IMR-90 (cell line): ENCODE measurements around the gene RPS29. TPM values are rescaled to one million over a fixed set of nuclear protein-coding genes. Genes with fewer than 3 reads are reported as not detected.
A peak's percentile ranks its signal among the peaks of the same experiment; 100 is the strongest.

Source experiments
- ATAC-seq: fragments of 200-7000 bp; cut with Tn5 transposase; 2 replicates; pipeline ENCODE4 v1.9.1; 2020; ENCODE audit warnings: low read depth, mild to moderate bottlenecking, moderate library complexity
- BruUV-seq: library from RNA; stranded (reverse); fragments of 400-500 nt; replicated peaks from 2 replicates; lab custom pipeline; 2021; lab: Mats Ljungman, UMichigan
- CTCF ChIA-PET: fragments of 300-600 bp; formaldehyde crosslinking; extraction: SDS; loops from one replicate; lab custom pipeline; 2021; ENCODE audit warnings: antibody characterized with exemption; lab: Yijun Ruan, JAX
- POLR2A ChIA-PET: fragments of 300-600 bp; sonication (Branson Sonifier 250); formaldehyde crosslinking; loops from one replicate; lab custom pipeline; 2022; ENCODE audit warnings: antibody characterized with exemption; ENCODE audit not compliant: unreplicated experiment; lab: Charles Lee
- DNase-seq: peaks from one replicate; pipeline ENCODE4 v3.0.0; 2013
- H2AFZ ChIP-seq: replicated peaks from 2 replicates; pipeline ENCODE3; 2013; ENCODE audit warnings: low read length, mild to moderate bottlenecking; ENCODE audit not compliant: poor library complexity
- H2AK5ac ChIP-seq: 2 replicates; pipeline ENCODE4 v1.6.1; 2013; ENCODE audit warnings: low read depth, low read length, inconsistent platforms
- H2AK9ac ChIP-seq: replicated peaks from 2 replicates; pipeline ENCODE3; 2013; ENCODE audit warnings: mild to moderate bottlenecking, low read depth, low read length, moderate library complexity; ENCODE audit not compliant: poor library complexity
- H2BK120ac ChIP-seq: 2 replicates; pipeline ENCODE4 v1.6.1; 2013; ENCODE audit warnings: low read depth, low read length, inconsistent platforms
- H2BK15ac ChIP-seq: 3 replicates; pipeline ENCODE4 v1.6.1; 2013; ENCODE audit warnings: low read depth, low read length, inconsistent platforms
- H2BK20ac ChIP-seq: 2 replicates; pipeline ENCODE4 v1.6.1; 2013; ENCODE audit warnings: low read depth, mild to moderate bottlenecking, inconsistent platforms, low read length, moderate library complexity
- H2BK5ac ChIP-seq: 2 replicates; pipeline ENCODE4 v1.6.1; 2013; ENCODE audit warnings: mild to moderate bottlenecking, low read depth, low read length, inconsistent platforms; ENCODE audit not compliant: poor library complexity, severe bottlenecking
- H3K14ac ChIP-seq: replicated peaks from 2 replicates; pipeline ENCODE4 v1.6.1; 2013; ENCODE audit warnings: low read depth, low read length, inconsistent platforms
- H3K18ac ChIP-seq: 2 replicates; pipeline ENCODE4 v1.6.1; 2013; ENCODE audit warnings: low read depth, low read length, control low read depth
- H3K23ac ChIP-seq: 2 replicates; pipeline ENCODE4 v1.6.1; 2013; ENCODE audit warnings: low read depth, low read length, inconsistent platforms
- H3K27ac ChIP-seq: 2 replicates; pipeline ENCODE4 v1.5.1; 2013; ENCODE audit warnings: mild to moderate bottlenecking, control low read depth, low read length; ENCODE audit not compliant: insufficient read depth
- H3K27me3 ChIP-seq: 2 replicates; pipeline ENCODE4 v1.6.1; 2013; ENCODE audit warnings: low read length; ENCODE audit not compliant: control insufficient read depth, insufficient read depth
- H3K36me3 ChIP-seq: 2 replicates; pipeline ENCODE4 v1.6.1; 2013; ENCODE audit warnings: low read length, mixed read lengths; ENCODE audit not compliant: control insufficient read depth, insufficient read depth
- H3K4ac ChIP-seq: 2 replicates; pipeline ENCODE4 v1.6.1; 2013; ENCODE audit warnings: low read depth, low read length, inconsistent platforms
- H3K4me1 ChIP-seq: 2 replicates; pipeline ENCODE4 v1.6.1; 2013; ENCODE audit warnings: low read length, mixed read lengths; ENCODE audit not compliant: control insufficient read depth, insufficient read depth
- H3K4me2 ChIP-seq: 2 replicates; pipeline ENCODE4 v1.6.1; 2013; ENCODE audit warnings: low read depth, mild to moderate bottlenecking, control low read depth, low read length, moderate library complexity
- H3K4me3 ChIP-seq: 2 replicates; pipeline ENCODE4 v1.5.1; 2013; ENCODE audit warnings: low read depth, mild to moderate bottlenecking, control low read depth, low read length, moderate library complexity; ENCODE audit not compliant: insufficient read depth
- H3K56ac ChIP-seq: 2 replicates; pipeline ENCODE4 v1.6.1; 2013; ENCODE audit warnings: low read length, inconsistent platforms; ENCODE audit not compliant: insufficient read depth; ENCODE audit errors: extremely low read depth
- H3K79me1 ChIP-seq, 2 experiments: 2 replicates each; pipeline ENCODE4 v1.6.1; 2013; ENCODE audit warnings: low read length in 2 of 2, inconsistent platforms in 1 of 2, low read depth in 1 of 2
- H3K9ac ChIP-seq: 2 replicates; pipeline ENCODE4 v1.6.1; 2013; ENCODE audit warnings: low read depth, low read length, control low read depth
- H3K9me1 ChIP-seq: 2 replicates; pipeline ENCODE4 v1.6.1; 2013; ENCODE audit warnings: low read length, inconsistent platforms; ENCODE audit not compliant: insufficient read depth
- H3K9me3 ChIP-seq: 2 replicates; pipeline ENCODE4 v1.6.1; 2013; ENCODE audit warnings: low read length; ENCODE audit not compliant: control insufficient read depth, insufficient read depth
- H4K20me1 ChIP-seq: 2 replicates; pipeline ENCODE4 v1.6.1; 2013; ENCODE audit warnings: low read length, inconsistent platforms; ENCODE audit not compliant: insufficient read depth
- H4K5ac ChIP-seq: 2 replicates; pipeline ENCODE4 v1.6.1; 2013; ENCODE audit warnings: mild to moderate bottlenecking, low read depth, low read length, control low read depth
- H4K8ac ChIP-seq, 2 experiments: 2 replicates each; pipeline ENCODE4 v1.6.1; 2013; ENCODE audit warnings: low read depth in 2 of 2, low read length in 2 of 2, control low read depth in 1 of 2, inconsistent platforms in 1 of 2
- H4K91ac ChIP-seq: 2 replicates; pipeline ENCODE4 v1.6.1; 2013; ENCODE audit warnings: low read depth, low read length, inconsistent platforms; ENCODE audit not compliant: insufficient read depth
- BHLHE40 ChIP-seq: fragments of 150-350 bp; IDR thresholded peaks from 2 replicates; pipeline ENCODE4 v1.6.1; 2016; ENCODE audit warnings: mild to moderate bottlenecking, low read depth, low read length
- CEBPB ChIP-seq: IDR thresholded peaks from 2 replicates; pipeline ENCODE4 v1.6.1; 2012; ENCODE audit warnings: low read depth, low read length, improper control_type of control experiment
- CHD1 ChIP-seq: IDR thresholded peaks from 2 replicates; pipeline ENCODE4 v1.6.1; 2012; ENCODE audit warnings: low read depth, low read length, improper control_type of control experiment
- FOS ChIP-seq: fragments of 150-350 bp; IDR thresholded peaks from 2 replicates; pipeline ENCODE4 v1.6.1; 2016; ENCODE audit warnings: low read depth, low read length
- MAFK ChIP-seq: IDR thresholded peaks from 2 replicates; pipeline ENCODE4 v1.6.1; 2012; ENCODE audit warnings: low read depth, low read length, improper control_type of control experiment
- MAZ ChIP-seq: IDR thresholded peaks from 2 replicates; pipeline ENCODE4 v1.6.1; 2012; ENCODE audit warnings: low read depth, mild to moderate bottlenecking, low read length, improper control_type of control experiment, moderate library complexity, borderline replicate concordance
- MXI1 ChIP-seq: IDR thresholded peaks from 2 replicates; pipeline ENCODE4 v1.6.1; 2012; ENCODE audit warnings: low read depth, mild to moderate bottlenecking, low read length, moderate library complexity, borderline replicate concordance
- NFE2L2 ChIP-seq: fragments of 150-350 bp; IDR thresholded peaks from 2 replicates; pipeline ENCODE4 v1.6.1; 2016; ENCODE audit warnings: low read depth, mild to moderate bottlenecking, low read length
- POLR2A ChIP-seq: IDR thresholded peaks from 2 replicates; pipeline ENCODE4 v1.6.1; 2012; ENCODE audit warnings: mild to moderate bottlenecking, low read depth, low read length
- RAD21 ChIP-seq: IDR thresholded peaks from 2 replicates; pipeline ENCODE4 v1.6.1; 2012; ENCODE audit warnings: low read length, improper control_type of control experiment
- RCOR1 ChIP-seq: IDR thresholded peaks from 2 replicates; pipeline ENCODE4 v1.6.1; 2012; ENCODE audit warnings: mild to moderate bottlenecking, low read length, improper control_type of control experiment; ENCODE audit not compliant: insufficient replicate concordance
- RFX5 ChIP-seq: IDR thresholded peaks from 2 replicates; pipeline ENCODE4 v1.8.0; 2012; ENCODE audit warnings: low read depth, mild to moderate bottlenecking, low read length, moderate library complexity
- SMC3 ChIP-seq: fragments of 150-350 bp; IDR thresholded peaks from 2 replicates; pipeline ENCODE4 v1.6.1; 2016; ENCODE audit warnings: low read depth, mild to moderate bottlenecking, antibody characterized with exemption, low read length, moderate library complexity
- WGBS, 2 experiments: methylation state at CpG; one replicate each; pipeline versions ENCODE4 v1.1.5 to v1.1.7; 2013; ENCODE audit warnings: missing lambda C conversion rate in 2 of 2; ENCODE audit not compliant: insufficient read length in 1 of 2; ENCODE audit errors: extremely low coverage in 2 of 2; 5-methylcytosine and 5-hydroxymethylcytosine counted together
- dilution Hi-C: fragments of 300-500 bp; cut with HindIII; formaldehyde crosslinking; loops from one replicate; pipeline ENCODE4 v1.14.3; 2018; ENCODE audit warnings: low sequenced_read_pairs; ENCODE audit not compliant: unreplicated experiment
- in situ Hi-C: fragments of 300-500 bp; cut with MboI; formaldehyde crosslinking; loops from 3 replicates; pipeline ENCODE4 v1.14.3; 2019; ENCODE audit warnings: low sequenced_read_pairs, inconsistent platforms, mixed read lengths
- intact Hi-C: fragments of 100-400 bp; cut with micrococcal nuclease; formaldehyde crosslinking; loops from 2 replicates; pipeline ENCODE4 v1.10.0; 2022
- polyA plus RNA-seq, 3 experiments: library from polyadenylated mRNA; depleted of rRNA; stranded (reverse); fragments of >200 nt; gene quantifications; 2 replicates each; pipeline ENCODE4 v1.2.3, GENCODE V29; 2012; ENCODE audit warnings: low replicate concordance in 1 of 3
- total RNA-seq: library from RNA; depleted of rRNA; stranded (reverse); fragments of >200 nt; gene quantifications from 2 replicates; pipeline ENCODE4 v1.2.3, GENCODE V29; 2012
- TF ChIP-seq, protein P1 (sequence below): fragments of 150-350 bp; IDR thresholded peaks from 2 replicates; pipeline ENCODE4 v1.6.1; 2017; ENCODE audit warnings: mild to moderate bottlenecking, antibody characterized with exemption, low read length, low read depth
- TF ChIP-seq, protein P2 (sequence below): conservative IDR thresholded peaks from 2 replicates; pipeline ENCODE4 v1.5.1; 2012; ENCODE audit warnings: mild to moderate bottlenecking, low read depth, low read length, improper control_type of control experiment

RPS29 gene
- total and polyA plus RNA-seq, 2 of the 4 experiments (the other 2 are of a cell fraction): 318 to 10,393 TPM

- Histone ChIP-seq H3K56ac (peak overlapping the region; percentile 87), H3K27me3 (no peaks in the 10 kb centered on the region), H3K4ac (peak overlapping the region; percentile 96), H3K9me3 (no peaks in the 10 kb centered on the region), H3K4me3 (peak overlapping the region; percentile 82), H3K27ac (peak overlapping the region; percentile 92), H2AFZ (peak overlapping the region; percentile 99), H3K9me1 (peaks cover 3% of the 10 kb centered on the region; the same call in 1 of the 2 replicates), H3K18ac (peak overlapping the region; percentile 32), H2AK5ac (no peak overlapping the region), H3K9ac (peak overlapping the region; percentile 82), H2AK9ac (peak overlapping the region; percentile 87), H2BK15ac (no peak overlapping the region; the same call in 2 of the 3 replicates), H2BK120ac (peak overlapping the region; percentile 88), H2BK20ac (no peak overlapping the region), H3K14ac (peak overlapping the region; percentile 95), H3K36me3 (peaks cover 3% of the 10 kb centered on the region; the same call in 1 of the 2 replicates), H4K8ac (peak overlapping the region; percentile 73 to 95), H4K91ac (peak overlapping the region; percentile 89), H3K79me1 (peaks cover 5 to 51% of the 10 kb centered on the region in 2 experiments), H3K4me1 (no peaks in the 10 kb centered on the region), H3K23ac (peak overlapping the region; percentile 99; the same call in 1 of the 2 replicates), H4K20me1 (peaks cover 18% of the 10 kb centered on the region), H3K4me2 (peak overlapping the region; percentile 94), H4K5ac (peak overlapping the region; percentile 56), H2BK5ac (peak overlapping the region; percentile 93)
- ATAC-seq: peak; percentile 91
- intact Hi-C loops (loop anchor here (1.0 to 5.0 kb wide), 5 partner anchors 58 to 218 kb away; partner anchors contain the start of genes KLHDC1 and NEMF), in situ Hi-C loops (no loop called here), dilution Hi-C loops (no loop called here)
- WGBS, 2 experiments: 0% methylated on average over 65 of the region's 101 CpGs; no CpG with 5 or more reads in 1 of the 2 experiments
- DNase-seq: peak; percentile 95
- CTCF ChIA-PET: interaction anchor here (0.6 to 1.4 kb wide), 9 partner anchors 9 to 471 kb away, joined by 3 to 5 read pairs (median 3); partner anchors contain the start of genes MGAT2, NEMF and RPL36AL
- POLR2A ChIA-PET: interaction anchor here (1.7 kb wide), 1 partner anchor 135 kb away, joined by 5 read pairs; no protein-coding TSS in a partner anchor
- no TSS peak for BruUV-seq
- TF ChIP-seq, protein P1, sequence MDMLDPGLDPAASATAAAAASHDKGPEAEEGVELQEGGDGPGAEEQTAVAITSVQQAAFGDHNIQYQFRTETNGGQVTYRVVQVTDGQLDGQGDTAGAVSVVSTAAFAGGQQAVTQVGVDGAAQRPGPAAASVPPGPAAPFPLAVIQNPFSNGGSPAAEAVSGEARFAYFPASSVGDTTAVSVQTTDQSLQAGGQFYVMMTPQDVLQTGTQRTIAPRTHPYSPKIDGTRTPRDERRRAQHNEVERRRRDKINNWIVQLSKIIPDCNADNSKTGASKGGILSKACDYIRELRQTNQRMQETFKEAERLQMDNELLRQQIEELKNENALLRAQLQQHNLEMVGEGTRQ: peak; percentile 63
- TF ChIP-seq FOS: no peak
- TF ChIP-seq, protein P2, sequence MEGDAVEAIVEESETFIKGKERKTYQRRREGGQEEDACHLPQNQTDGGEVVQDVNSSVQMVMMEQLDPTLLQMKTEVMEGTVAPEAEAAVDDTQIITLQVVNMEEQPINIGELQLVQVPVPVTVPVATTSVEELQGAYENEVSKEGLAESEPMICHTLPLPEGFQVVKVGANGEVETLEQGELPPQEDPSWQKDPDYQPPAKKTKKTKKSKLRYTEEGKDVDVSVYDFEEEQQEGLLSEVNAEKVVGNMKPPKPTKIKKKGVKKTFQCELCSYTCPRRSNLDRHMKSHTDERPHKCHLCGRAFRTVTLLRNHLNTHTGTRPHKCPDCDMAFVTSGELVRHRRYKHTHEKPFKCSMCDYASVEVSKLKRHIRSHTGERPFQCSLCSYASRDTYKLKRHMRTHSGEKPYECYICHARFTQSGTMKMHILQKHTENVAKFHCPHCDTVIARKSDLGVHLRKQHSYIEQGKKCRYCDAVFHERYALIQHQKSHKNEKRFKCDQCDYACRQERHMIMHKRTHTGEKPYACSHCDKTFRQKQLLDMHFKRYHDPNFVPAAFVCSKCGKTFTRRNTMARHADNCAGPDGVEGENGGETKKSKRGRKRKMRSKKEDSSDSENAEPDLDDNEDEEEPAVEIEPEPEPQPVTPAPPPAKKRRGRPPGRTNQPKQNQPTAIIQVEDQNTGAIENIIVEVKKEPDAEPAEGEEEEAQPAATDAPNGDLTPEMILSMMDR: peak; percentile 91
- TF ChIP-seq SMC3: peak; percentile 56
- TF ChIP-seq CHD1: no peak
- TF ChIP-seq CEBPB: no peak
- peak; percentile 40; the same call in 1 of the 2 replicates for TF ChIP-seq BHLHE40
- TF ChIP-seq POLR2A: peak; percentile 69; the same call in 1 of the 2 replicates
- TF ChIP-seq NFE2L2: no peak
- TF ChIP-seq RAD21: peak; percentile 84
- no peak for TF ChIP-seq RFX5
- peak; percentile 95 for TF ChIP-seq MAZ
- TF ChIP-seq MXI1: peak; percentile 66
- TF ChIP-seq RCOR1: no peak
- TF ChIP-seq MAFK: no peak
Observed at GRCh38 chr14:49633640-49634546, 47.7 kb upstream of the RPS29 start.
